Loucy (cell line): ENCODE measurements around the gene RUNX1.
A peak's percentile ranks its signal among the peaks of the same experiment; 100 is the strongest.

Experiments used
- H2AFZ ChIP-seq: fragments of 200-600 bp; sonication (generic); 2 replicates; pipeline ENCODE4 v1.6.0; 2016; ENCODE audit warnings: antibody characterized with exemption, mild to moderate bottlenecking, low read length, moderate library complexity
- H3F3A ChIP-seq: fragments of 200-600 bp; 2 replicates; pipeline ENCODE4 v1.6.0; 2016; ENCODE audit warnings: antibody characterized with exemption, low read depth, mild to moderate bottlenecking
- H3K27me3 ChIP-seq: fragments of 200-600 bp; sonication (generic); 2 replicates; pipeline ENCODE4 v1.6.1; 2014; ENCODE audit warnings: low read length, mild to moderate bottlenecking; ENCODE audit not compliant: insufficient read depth, poor library complexity, severe bottlenecking
- H3K36me3 ChIP-seq: fragments of 200-600 bp; sonication (generic); 2 replicates; pipeline ENCODE4 v1.6.1; 2016; ENCODE audit warnings: low read length; ENCODE audit not compliant: insufficient read depth
- H3K4me1 ChIP-seq: fragments of 200-600 bp; sonication (generic); 2 replicates; pipeline ENCODE4 v1.5.1; 2014; ENCODE audit warnings: low read length, mild to moderate bottlenecking; ENCODE audit not compliant: insufficient read depth, poor library complexity, severe bottlenecking
- H3K4me2 ChIP-seq: fragments of 200-600 bp; sonication (generic); 2 replicates; pipeline ENCODE4 v1.6.0; 2014; ENCODE audit warnings: antibody characterized with exemption, low read length, low read depth, mild to moderate bottlenecking; ENCODE audit not compliant: poor library complexity, severe bottlenecking
- H3K4me3 ChIP-seq: fragments of 200-600 bp; sonication (generic); 2 replicates; pipeline ENCODE4 v1.5.1; 2014; ENCODE audit warnings: low read length, mild to moderate bottlenecking, mixed read lengths; ENCODE audit not compliant: poor library complexity, severe bottlenecking
- H3K79me2 ChIP-seq: fragments of 200-600 bp; sonication (generic); 2 replicates; pipeline ENCODE4 v1.6.1; 2014; ENCODE audit warnings: low read length; ENCODE audit not compliant: insufficient read depth
- H3K9ac ChIP-seq: fragments of 200-600 bp; sonication (generic); 2 replicates; pipeline ENCODE4 v1.6.0; 2014; ENCODE audit warnings: mild to moderate bottlenecking, low read depth, low read length, moderate library complexity; ENCODE audit not compliant: poor library complexity, severe bottlenecking
- H3K9me2 ChIP-seq: fragments of 200-600 bp; sonication (generic); replicated peaks from 2 replicates; pipeline ENCODE4 v1.6.1; 2016; ENCODE audit warnings: low read depth, low read length, mixed read lengths
- H3K9me3 ChIP-seq: fragments of 200-600 bp; sonication (generic); 2 replicates; pipeline ENCODE4 v1.6.1; 2014; ENCODE audit warnings: mild to moderate bottlenecking, antibody characterized with exemption, low read length, low read depth; ENCODE audit not compliant: insufficient read depth
- H4K20me1 ChIP-seq: fragments of 200-600 bp; sonication (generic); 2 replicates; pipeline ENCODE4 v1.6.0; 2014; ENCODE audit warnings: antibody characterized with exemption, low read length, mild to moderate bottlenecking; ENCODE audit not compliant: insufficient read depth, poor library complexity, severe bottlenecking
- EZH2phosphoT487 ChIP-seq: fragments of 200-600 bp; IDR thresholded peaks from 2 replicates; pipeline ENCODE4 v1.6.1; 2018; ENCODE audit warnings: antibody characterized with exemption, mild to moderate bottlenecking, moderate library complexity, borderline replicate concordance
- TF ChIP-seq, protein P1 (sequence below): fragments of 200-600 bp; sonication (generic); conservative IDR thresholded peaks from 2 replicates; pipeline ENCODE4 v1.5.1; 2014; ENCODE audit warnings: mild to moderate bottlenecking, antibody characterized with exemption, low read length

The RUNX1 gene

GRCh38 chr21:34858559-34858958 is 190.5 kb downstream of the RUNX1 start:
- peaks cover 90% of the 10 kb centered on the region for H4K20me1 ChIP-seq

DNA sequence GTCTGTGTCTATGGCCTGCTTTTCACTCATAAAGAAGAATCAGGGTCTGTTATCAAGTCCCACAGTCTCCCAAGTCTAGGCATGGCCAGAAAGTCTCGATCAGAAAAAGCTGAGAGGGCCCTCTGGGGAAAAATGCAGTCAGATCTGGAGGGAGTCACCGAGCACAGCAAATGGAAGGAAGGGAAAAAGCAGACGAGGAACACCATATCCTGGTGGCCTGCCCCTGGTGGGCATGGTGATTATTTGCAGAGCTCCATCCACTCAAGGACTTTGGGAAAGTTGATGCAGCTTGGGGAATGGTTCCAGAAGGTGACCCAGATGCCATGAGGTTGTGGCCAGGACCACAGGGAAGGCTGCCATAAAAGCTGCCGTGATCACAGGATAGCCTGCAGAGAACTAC is 191.2 kb downstream of the RUNX1 start:
- Histone ChIP-seq H3K9me3 (no peaks in the 10 kb centered on the region), H2AFZ (no peak overlapping the region), H3F3A (no peaks in the 10 kb centered on the region; the same call in 1 of the 2 replicates), H4K20me1 (peaks cover 90% of the 10 kb centered on the region), H3K4me2 (no peak overlapping the region), H3K9me2 (no peaks in the 10 kb centered on the region), H3K79me2 (peaks cover 76% of the 10 kb centered on the region), H3K36me3 (peaks cover 100% of the 10 kb centered on the region), H3K27me3 (no peaks in the 10 kb centered on the region), H3K9ac (no peak overlapping the region), H3K4me1 (no peaks in the 10 kb centered on the region), H3K4me3 (no peak overlapping the region)
- TF ChIP-seq EZH2phosphoT487: no peak
- TF ChIP-seq, protein P1, sequence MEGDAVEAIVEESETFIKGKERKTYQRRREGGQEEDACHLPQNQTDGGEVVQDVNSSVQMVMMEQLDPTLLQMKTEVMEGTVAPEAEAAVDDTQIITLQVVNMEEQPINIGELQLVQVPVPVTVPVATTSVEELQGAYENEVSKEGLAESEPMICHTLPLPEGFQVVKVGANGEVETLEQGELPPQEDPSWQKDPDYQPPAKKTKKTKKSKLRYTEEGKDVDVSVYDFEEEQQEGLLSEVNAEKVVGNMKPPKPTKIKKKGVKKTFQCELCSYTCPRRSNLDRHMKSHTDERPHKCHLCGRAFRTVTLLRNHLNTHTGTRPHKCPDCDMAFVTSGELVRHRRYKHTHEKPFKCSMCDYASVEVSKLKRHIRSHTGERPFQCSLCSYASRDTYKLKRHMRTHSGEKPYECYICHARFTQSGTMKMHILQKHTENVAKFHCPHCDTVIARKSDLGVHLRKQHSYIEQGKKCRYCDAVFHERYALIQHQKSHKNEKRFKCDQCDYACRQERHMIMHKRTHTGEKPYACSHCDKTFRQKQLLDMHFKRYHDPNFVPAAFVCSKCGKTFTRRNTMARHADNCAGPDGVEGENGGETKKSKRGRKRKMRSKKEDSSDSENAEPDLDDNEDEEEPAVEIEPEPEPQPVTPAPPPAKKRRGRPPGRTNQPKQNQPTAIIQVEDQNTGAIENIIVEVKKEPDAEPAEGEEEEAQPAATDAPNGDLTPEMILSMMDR: peak; percentile 38

More at GRCh38 chr21:34858559-34858958, 190.5 kb downstream of the RUNX1 start:
- no peak overlapping the region for H3K4me3 ChIP-seq
- no peak for TF ChIP-seq EZH2phosphoT487
- TF ChIP-seq, protein P1: no peak
- H3K4me2 ChIP-seq: no peak overlapping the region
- H3K4me1 ChIP-seq: no peaks in the 10 kb centered on the region
- peaks cover 78% of the 10 kb centered on the region for H3K79me2 ChIP-seq
- no peak overlapping the region for H2AFZ ChIP-seq
- no peaks in the 10 kb centered on the region for H3K27me3 ChIP-seq
- no peaks in the 10 kb centered on the region for H3K9me3 ChIP-seq
- peaks cover 100% of the 10 kb centered on the region for H3K36me3 ChIP-seq
- H3F3A ChIP-seq: no peaks in the 10 kb centered on the region; the same call in 1 of the 2 replicates
- H3K9ac ChIP-seq: no peak overlapping the region
- no peaks in the 10 kb centered on the region for H3K9me2 ChIP-seq

- no peaks in the 10 kb centered on the region for H3K9me2 ChIP-seq
- H3K4me3 ChIP-seq: no peak overlapping the region
- H4K20me1 ChIP-seq: peaks cover 89% of the 10 kb centered on the region
- H3K4me1 ChIP-seq: no peaks in the 10 kb centered on the region
- H3K27me3 ChIP-seq: no peaks in the 10 kb centered on the region
- no peaks in the 10 kb centered on the region; the same call in 1 of the 2 replicates for H3F3A ChIP-seq
- H3K9ac ChIP-seq: no peak overlapping the region
- H3K79me2 ChIP-seq: peaks cover 76% of the 10 kb centered on the region
- no peaks in the 10 kb centered on the region for H3K9me3 ChIP-seq
- no peak overlapping the region for H3K4me2 ChIP-seq
- H3K36me3 ChIP-seq: peaks cover 100% of the 10 kb centered on the region
- no peak overlapping the region for H2AFZ ChIP-seq
- no peak for TF ChIP-seq EZH2phosphoT487
- TF ChIP-seq, protein P1: no peak
These were observed 191.9 kb downstream of the RUNX1 start for GRCh38 chr21:34857122-34857713.
